GM12892 (cell line): Measurements from ENCODE around the gene TIMM22.
"Not testable (repeated sequence)": the region's sequence is repeated elsewhere in the genome, so short reads cannot be mapped to it uniquely, and the experiment has no call there.

Source experiments
- DNase-seq: peaks from one replicate; pipeline ENCODE4 v3.0.0; 2011; ENCODE audit not compliant: insufficient read length
- FAIRE-seq: peaks from 2 replicates; lab custom pipeline; 2011; peaks lifted over from hg19 to GRCh38; lab: Jason Lieb, UNC
- POLR2A ChIP-seq: IDR thresholded peaks from 2 replicates; pipeline ENCODE4 v1.6.1; 2011; ENCODE audit warnings: low read depth, low read length, control low read depth
- POLR2AphosphoS5 ChIP-seq: IDR thresholded peaks from 2 replicates; pipeline ENCODE4 v1.6.1; 2011; ENCODE audit warnings: low read depth, low read length, control low read depth
- TAF1 ChIP-seq: IDR thresholded peaks from 2 replicates; pipeline ENCODE4 v1.6.1; 2011; ENCODE audit warnings: low read depth, mild to moderate bottlenecking, control low read depth, low read length, borderline replicate concordance

The TIMM22 gene

DNA sequence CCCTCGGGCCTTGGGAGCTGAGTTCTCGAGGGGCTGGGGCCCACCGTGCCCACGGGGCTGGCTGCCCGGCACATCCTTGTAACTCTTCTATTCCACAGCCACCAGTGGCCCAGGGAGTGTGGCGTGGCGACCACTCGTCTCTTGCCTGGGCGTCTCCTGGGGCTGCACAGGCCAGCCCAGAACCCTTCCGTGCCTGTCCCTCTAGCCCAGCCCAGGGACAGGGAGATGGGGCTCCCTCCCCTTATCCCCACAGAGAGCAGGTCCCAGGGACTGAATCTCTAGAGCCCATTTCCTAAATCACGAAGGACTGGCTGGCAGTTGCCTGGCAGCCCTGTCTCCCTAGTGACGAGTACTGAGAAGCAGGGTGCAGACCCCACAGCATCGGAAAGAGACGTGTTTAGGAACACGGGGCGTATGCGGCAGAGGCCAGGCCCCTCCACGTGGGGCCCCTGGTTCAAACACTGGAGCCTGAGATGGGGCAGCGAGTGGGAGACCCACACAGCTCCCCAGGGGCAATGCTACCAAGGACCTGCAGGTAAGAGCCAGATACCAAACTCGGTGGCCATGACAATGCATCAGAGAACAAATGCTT, 51.0 kb downstream of the TIMM22 start:
- FAIRE-seq (no peak), DNase-seq (no peak)
- TF ChIP-seq POLR2AphosphoS5: no peak
- TF ChIP-seq TAF1: no peak
- TF ChIP-seq POLR2A: no peak

DNA sequence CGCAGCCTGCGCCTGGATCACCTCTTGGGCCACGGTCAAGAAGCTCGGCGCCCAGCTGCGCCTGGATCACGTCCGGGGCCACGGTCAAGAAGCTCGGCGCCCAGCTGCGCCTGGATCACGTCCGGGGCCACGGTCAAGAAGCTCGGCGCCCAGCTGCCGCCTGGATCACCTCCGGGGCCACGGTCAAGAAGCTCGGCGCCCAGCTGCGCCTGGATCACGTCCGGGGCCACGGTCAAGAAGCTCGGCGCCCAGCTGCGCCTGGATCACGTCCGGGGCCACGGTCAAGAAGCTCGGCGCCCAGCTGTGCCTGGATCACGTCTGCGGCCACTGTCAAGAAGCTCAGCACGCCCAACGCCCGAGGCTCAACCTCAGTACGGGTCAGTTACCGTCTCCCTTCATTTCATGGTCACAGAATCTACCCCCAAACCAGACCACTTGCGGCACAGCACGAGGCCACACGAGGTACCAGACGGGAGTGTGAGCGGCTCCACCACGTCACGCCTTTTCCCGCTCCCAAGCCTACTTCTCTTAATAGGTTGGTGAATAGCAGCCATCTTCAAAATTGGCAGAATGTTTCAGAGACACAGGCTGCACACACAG, 51.7 kb downstream of the TIMM22 start:
- not testable (repeated sequence) for DNase-seq, FAIRE-seq

DNA sequence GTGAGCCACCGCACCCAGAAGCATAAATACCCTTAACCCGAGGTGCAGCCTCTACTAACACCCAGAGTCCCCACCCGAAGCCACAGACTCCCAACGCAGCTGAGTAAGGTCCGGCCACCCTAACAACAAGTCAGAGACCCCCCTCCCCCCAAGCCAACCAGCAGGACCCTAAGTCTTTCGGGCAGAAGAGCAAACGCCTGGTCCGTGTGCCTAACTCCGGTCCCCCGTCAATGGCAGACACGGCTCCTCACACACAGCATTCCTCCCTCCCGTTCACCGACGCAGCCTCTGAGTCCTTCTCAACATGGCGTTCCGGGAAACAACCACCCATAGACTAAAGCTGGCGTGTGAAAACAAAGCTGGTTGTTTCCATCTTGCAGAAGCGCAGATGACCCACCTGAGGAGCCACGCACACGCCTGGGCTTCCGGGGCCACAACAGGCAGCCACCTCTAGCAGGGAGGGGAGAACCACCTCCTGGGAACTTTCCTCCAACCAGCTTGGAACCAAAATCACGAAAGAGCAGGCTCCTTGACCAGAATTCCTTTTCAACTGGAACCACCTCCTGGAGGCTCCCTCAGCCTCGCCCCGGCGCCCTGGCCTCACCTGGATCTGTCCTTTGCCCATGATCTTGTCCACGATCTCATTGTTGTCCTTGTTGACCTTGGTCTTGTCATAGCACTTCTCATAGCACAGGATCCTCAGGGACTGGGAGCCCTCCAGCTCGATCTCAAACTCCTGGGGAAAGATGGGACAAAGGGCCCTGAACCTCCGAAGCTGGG, 52.7 kb downstream of the TIMM22 start:
- no peak for TF ChIP-seq POLR2A
- no peak for TF ChIP-seq POLR2AphosphoS5
- no peak for TF ChIP-seq TAF1
- DNase-seq (no peak), FAIRE-seq (no peak)

DNA sequence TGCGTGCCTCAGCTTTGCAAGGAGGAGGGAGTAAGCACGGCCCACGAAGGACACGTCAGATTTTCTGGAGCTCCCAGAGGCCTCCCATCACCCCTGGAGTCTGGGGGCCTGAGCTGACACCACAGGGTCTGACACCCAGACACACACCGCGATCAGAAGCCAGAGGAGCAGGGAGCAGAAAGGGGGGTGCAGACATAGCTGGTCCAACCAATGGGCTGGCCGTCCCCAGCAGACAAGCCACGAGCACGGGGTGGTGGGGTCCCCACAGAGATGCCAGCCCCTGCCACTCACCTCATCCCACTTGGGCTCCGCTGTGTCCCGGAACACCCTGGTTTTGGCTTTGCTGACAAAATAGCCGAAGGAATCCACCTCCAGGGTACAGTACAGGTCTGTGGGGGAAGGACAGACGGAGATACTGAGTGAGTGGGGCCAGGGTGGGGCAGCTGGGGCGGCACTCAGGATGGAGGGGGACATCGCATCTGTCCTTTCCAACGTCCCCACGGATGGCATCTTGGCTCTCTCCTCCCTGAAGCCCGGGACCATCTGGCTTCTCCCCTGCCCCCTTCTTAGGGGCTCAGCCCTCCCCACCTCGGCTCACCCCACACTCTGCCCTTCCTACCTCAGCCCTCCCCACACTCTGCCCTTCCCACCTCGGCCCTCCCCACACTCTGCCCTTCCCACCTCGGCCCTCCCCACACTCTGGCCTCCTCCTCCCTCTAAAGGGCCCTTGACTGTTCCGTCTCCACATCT, 53.5 kb downstream of the TIMM22 start:
- FAIRE-seq (no peak), DNase-seq (no peak)
- no peak for TF ChIP-seq POLR2AphosphoS5
- no peak for TF ChIP-seq POLR2A
- TF ChIP-seq TAF1: no peak

DNA sequence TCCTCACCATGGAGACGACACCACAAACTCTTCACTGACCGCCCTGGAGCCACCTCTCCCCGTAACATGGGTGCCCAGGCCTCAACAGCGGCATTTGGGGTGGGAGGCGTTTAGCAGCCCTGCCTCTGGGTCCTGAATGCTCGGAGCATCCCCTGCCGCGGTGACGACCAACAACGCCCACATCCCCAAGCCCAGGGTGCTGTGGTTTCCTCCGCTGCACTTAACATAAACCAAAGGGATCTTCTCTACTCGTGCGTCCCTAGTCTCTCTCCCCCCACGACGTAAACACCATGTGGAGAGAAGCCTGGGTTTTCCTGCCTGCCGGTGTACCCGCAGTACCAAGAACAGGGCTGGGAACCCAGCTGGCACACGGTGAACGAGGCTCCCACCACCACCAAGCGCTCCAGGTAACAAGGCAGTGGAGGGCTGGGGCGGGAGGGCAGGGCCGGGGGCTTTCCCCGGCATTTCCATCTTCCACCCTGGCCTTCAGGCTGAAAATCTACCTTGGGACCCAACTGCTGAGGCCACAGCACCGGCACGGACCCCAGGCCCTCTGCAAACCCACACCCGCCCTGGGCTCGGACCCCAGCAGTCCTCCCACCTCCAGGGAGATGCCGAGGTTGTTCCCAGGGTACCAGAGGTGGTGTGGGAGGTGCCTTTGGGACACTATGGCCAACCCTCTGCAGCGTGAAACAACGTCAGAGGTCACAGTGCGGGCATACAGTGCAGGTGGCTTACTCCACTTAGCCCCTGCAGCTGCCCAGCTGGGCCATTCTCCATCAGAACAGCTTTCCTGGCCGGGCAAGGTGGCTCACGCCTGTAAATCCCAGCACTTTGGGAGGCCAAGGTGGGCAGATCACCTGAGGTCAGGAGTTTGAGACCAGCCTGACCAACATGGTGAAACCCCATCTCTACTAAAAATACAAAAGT, 54.3 kb downstream of the TIMM22 start:
- FAIRE-seq: no peak
- DNase-seq: no peak
- no peak for TF ChIP-seq POLR2AphosphoS5
- no peak for TF ChIP-seq TAF1
- TF ChIP-seq POLR2A: no peak
